ENCODE data around the gene MLLT11. TPM values are rescaled to one million over a fixed set of nuclear protein-coding genes. Genes with fewer than 3 reads are reported as not detected.

MLLT11 gene
- total RNA-seq, 1 experiment from 2014 or later: 23.3 TPM

DNA sequence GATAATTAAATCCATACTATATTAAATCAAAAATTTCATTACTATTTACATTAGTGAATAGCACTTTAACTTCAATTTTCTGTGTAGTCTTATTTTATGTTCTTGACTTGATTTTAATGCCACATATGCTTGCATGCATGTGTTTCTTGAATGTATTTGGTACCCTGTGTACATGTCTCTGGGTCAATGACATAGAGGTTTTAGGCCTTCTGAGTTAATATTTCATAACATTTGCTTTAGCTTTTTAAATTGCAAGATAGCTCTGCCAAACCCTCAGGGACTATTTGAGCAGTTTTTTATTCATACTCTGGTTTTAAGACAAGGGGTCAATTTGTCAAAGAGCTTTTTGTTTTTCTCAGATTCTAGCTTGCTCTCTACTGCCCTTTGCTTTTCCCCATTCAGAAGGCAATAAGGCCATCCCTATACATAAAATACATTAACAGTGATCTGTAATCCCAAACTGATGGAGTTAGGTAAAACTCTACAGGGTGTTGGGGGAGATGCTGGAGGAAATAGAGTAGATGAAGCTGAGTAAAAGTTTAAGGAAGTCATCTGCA is 5.0 kb downstream of the MLLT11 start:
- TF ChIP-seq, protein P1, sequence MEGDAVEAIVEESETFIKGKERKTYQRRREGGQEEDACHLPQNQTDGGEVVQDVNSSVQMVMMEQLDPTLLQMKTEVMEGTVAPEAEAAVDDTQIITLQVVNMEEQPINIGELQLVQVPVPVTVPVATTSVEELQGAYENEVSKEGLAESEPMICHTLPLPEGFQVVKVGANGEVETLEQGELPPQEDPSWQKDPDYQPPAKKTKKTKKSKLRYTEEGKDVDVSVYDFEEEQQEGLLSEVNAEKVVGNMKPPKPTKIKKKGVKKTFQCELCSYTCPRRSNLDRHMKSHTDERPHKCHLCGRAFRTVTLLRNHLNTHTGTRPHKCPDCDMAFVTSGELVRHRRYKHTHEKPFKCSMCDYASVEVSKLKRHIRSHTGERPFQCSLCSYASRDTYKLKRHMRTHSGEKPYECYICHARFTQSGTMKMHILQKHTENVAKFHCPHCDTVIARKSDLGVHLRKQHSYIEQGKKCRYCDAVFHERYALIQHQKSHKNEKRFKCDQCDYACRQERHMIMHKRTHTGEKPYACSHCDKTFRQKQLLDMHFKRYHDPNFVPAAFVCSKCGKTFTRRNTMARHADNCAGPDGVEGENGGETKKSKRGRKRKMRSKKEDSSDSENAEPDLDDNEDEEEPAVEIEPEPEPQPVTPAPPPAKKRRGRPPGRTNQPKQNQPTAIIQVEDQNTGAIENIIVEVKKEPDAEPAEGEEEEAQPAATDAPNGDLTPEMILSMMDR (conservative IDR thresholded peaks at IDR 0.05): no peak
- TF ChIP-seq EZH2 (IDR thresholded peaks at IDR 0.05; ENCODE audit: low read depth): no peak
- intact Hi-C loops (cut with micrococcal nuclease; ENCODE audit: unreplicated experiment): loop anchor here (10.0 kb wide), 1 partner anchor 500 kb away; no protein-coding TSS in a partner anchor
- H3K4me1 ChIP-seq (replicated peaks; ENCODE audit: insufficient read depth): peaks cover 17% of the 10 kb centered on the region
- no peak overlapping the region for H2AFZ ChIP-seq
- no peaks in the 10 kb centered on the region for H3K9me2 ChIP-seq (ENCODE audit: insufficient read depth)
- no peak overlapping the region for H3K4me3 ChIP-seq
- no peak overlapping the region for H3K27ac ChIP-seq
- peaks cover 6% of the 10 kb centered on the region for H3K79me2 ChIP-seq (ENCODE audit: low read depth)
- no peak for DNase-seq
- CTCF ChIA-PET: interaction anchor here (1.2 kb wide), 1 partner anchor 35 kb away, joined by 3 read pairs; no protein-coding TSS in a partner anchor
- no peaks in the 10 kb centered on the region for H3K9me3 ChIP-seq (ENCODE audit: insufficient read depth, low read depth)
- no TSS peak for BruUV-seq (replicated peaks)
- H3F3A ChIP-seq (ENCODE audit: insufficient read depth, low read depth): peaks cover 20% of the 10 kb centered on the region
- no peaks in the 10 kb centered on the region for H3K36me3 ChIP-seq (ENCODE audit: low read depth)
- no peaks in the 10 kb centered on the region for H3K27me3 ChIP-seq (ENCODE audit: insufficient read depth, low read depth)
- no peaks in the 10 kb centered on the region for H4K20me1 ChIP-seq (ENCODE audit: insufficient read depth)
- no peak overlapping the region for H3K4me2 ChIP-seq
- POLR2A ChIA-PET (ENCODE audit: unreplicated experiment): interaction anchor here (0.7 kb wide), 2 partner anchors 306 to 702 kb away, joined by 3 to 4 read pairs; no protein-coding TSS in a partner anchor

DNA sequence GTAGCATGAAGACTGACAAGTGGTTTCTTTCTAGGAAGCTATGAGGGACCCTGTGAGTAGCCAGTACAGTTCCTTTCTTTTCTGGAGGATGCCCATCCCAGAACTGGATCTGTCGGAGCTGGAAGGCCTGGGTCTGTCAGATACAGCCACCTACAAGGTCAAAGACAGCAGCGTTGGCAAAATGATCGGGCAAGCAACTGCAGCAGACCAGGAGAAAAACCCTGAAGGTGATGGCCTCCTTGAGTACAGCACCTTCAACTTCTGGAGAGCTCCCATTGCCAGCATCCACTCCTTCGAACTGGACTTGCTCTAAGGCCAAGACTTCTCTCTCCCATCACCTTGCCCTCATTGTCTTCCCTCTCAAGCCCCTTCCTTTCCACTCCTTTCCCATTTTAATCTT is 7.0 kb downstream of the MLLT11 start:
- H3K4me1 ChIP-seq (replicated peaks; ENCODE audit: insufficient read depth): peaks cover 17% of the 10 kb centered on the region
- no peak for TF ChIP-seq EZH2 (IDR thresholded peaks at IDR 0.05; ENCODE audit: low read depth)
- H4K20me1 ChIP-seq (ENCODE audit: insufficient read depth): no peaks in the 10 kb centered on the region
- no peak overlapping the region for H2AFZ ChIP-seq
- peaks cover 27% of the 10 kb centered on the region for H3F3A ChIP-seq (ENCODE audit: insufficient read depth, low read depth)
- no peak overlapping the region for H3K4me2 ChIP-seq
- no peak for DNase-seq
- POLR2A ChIA-PET (ENCODE audit: unreplicated experiment): no interaction called here
- no peaks in the 10 kb centered on the region for H3K9me3 ChIP-seq (ENCODE audit: insufficient read depth, low read depth)
- CTCF ChIA-PET: no interaction called here
- no peaks in the 10 kb centered on the region for H3K36me3 ChIP-seq (ENCODE audit: low read depth)
- no peak overlapping the region for H3K27ac ChIP-seq
- H3K27me3 ChIP-seq (ENCODE audit: insufficient read depth, low read depth): no peaks in the 10 kb centered on the region
- intact Hi-C loops (cut with micrococcal nuclease; ENCODE audit: unreplicated experiment): loop anchor here (10.0 kb wide), 1 partner anchor 502 kb away; no protein-coding TSS in a partner anchor
- peaks cover 13% of the 10 kb centered on the region for H3K79me2 ChIP-seq (ENCODE audit: low read depth)
- no peak overlapping the region for H3K4me3 ChIP-seq
- no peaks in the 10 kb centered on the region for H3K9me2 ChIP-seq (ENCODE audit: insufficient read depth)
- BruUV-seq (replicated peaks): no TSS peak

- POLR2A ChIA-PET (ENCODE audit: unreplicated experiment): no interaction called here
- CTCF ChIA-PET: no interaction called here
- H4K20me1 ChIP-seq (ENCODE audit: insufficient read depth): no peaks in the 10 kb centered on the region
- BruUV-seq (replicated peaks): no TSS peak
- intact Hi-C loops (cut with micrococcal nuclease; ENCODE audit: unreplicated experiment): loop anchor here (10.0 kb wide), 1 partner anchor 504 kb away; no protein-coding TSS in a partner anchor
- peaks cover 14% of the 10 kb centered on the region for H3K79me2 ChIP-seq (ENCODE audit: low read depth)
- no peak for DNase-seq
- peaks cover 27% of the 10 kb centered on the region for H3F3A ChIP-seq (ENCODE audit: insufficient read depth, low read depth)
- TF ChIP-seq EZH2 (IDR thresholded peaks at IDR 0.05; ENCODE audit: low read depth): no peak
- TF ChIP-seq, protein P1 (conservative IDR thresholded peaks at IDR 0.05): no peak
- H3K4me2 ChIP-seq: no peak overlapping the region
- peaks cover 17% of the 10 kb centered on the region for H3K4me1 ChIP-seq (replicated peaks; ENCODE audit: insufficient read depth)
- H3K4me3 ChIP-seq: no peak overlapping the region
- no peaks in the 10 kb centered on the region for H3K27me3 ChIP-seq (ENCODE audit: insufficient read depth, low read depth)
- peak overlapping the region; percentile 20; the same call in 1 of the 2 replicates for H3K27ac ChIP-seq
- no peaks in the 10 kb centered on the region for H3K36me3 ChIP-seq (ENCODE audit: low read depth)
- no peak overlapping the region for H2AFZ ChIP-seq
- H3K9me2 ChIP-seq (ENCODE audit: insufficient read depth): no peaks in the 10 kb centered on the region
- H3K9me3 ChIP-seq (ENCODE audit: insufficient read depth, low read depth): no peaks in the 10 kb centered on the region
These were observed 8.9 kb downstream of the MLLT11 start for GRCh38 chr1:151069103-151069486.

All from PC-9 (cell line).